ENCODE data around the gene ZFPM1.

GRCh38 chr16:88539652-88540345 lies 86.7 kb downstream of the ZFPM1 start:
- no peak for TF ChIP-seq EZH2 (IDR thresholded peaks at IDR 0.05)
- TF ChIP-seq POLR2AphosphoS5 (IDR thresholded peaks at IDR 0.05; ENCODE audit: borderline replicate concordance, low read depth, low read length): no peak
- TF ChIP-seq FOXP2 (optimal IDR thresholded peaks at IDR 0.05; ENCODE audit: control extremely low read depth, extremely low read length, insufficient read depth): no peak
